ENCODE measurements around the gene CDH4.
A peak's percentile ranks its signal among the peaks of the same experiment; 100 is the strongest.

CDH4 gene

GRCh38 chr20:61291166-61291829, 39.2 kb downstream of the CDH4 start:
- peak; percentile 71; the same call in 1 of the 2 replicates for TF ChIP-seq POLR2AphosphoS5 (IDR thresholded peaks at IDR 0.05; ENCODE audit: low read depth, low read length)
- no peak for TF ChIP-seq FOXP2 (optimal IDR thresholded peaks at IDR 0.05; ENCODE audit: borderline replicate concordance, extremely low read depth, extremely low read length, insufficient read depth)
- TF ChIP-seq TAF1 (IDR thresholded peaks at IDR 0.05; ENCODE audit: borderline replicate concordance, insufficient read depth, low read length): peak; percentile 25; the same call in 1 of the 2 replicates

GRCh38 chr20:61292391-61292790, 40.3 kb downstream of the CDH4 start:
- TF ChIP-seq TAF1 (IDR thresholded peaks at IDR 0.05; ENCODE audit: borderline replicate concordance, insufficient read depth, low read length) (no peak), REST (IDR thresholded peaks at IDR 0.05; ENCODE audit: insufficient read depth in 1 of 2, low read depth in 2 of 2, low read length in 2 of 2) (no peak), SIN3A (IDR thresholded peaks at IDR 0.05; ENCODE audit: borderline replicate concordance, insufficient read depth, low read length) (0 out of 2 replicates have a peak, but pooled peaks have one; percentile 19), FOXP2 (optimal IDR thresholded peaks at IDR 0.05; ENCODE audit: borderline replicate concordance, extremely low read depth, extremely low read length, insufficient read depth) (no peak)

- TF ChIP-seq POLR2AphosphoS5 (IDR thresholded peaks at IDR 0.05; ENCODE audit: low read depth, low read length) (no peak; the same call in 1 of the 2 replicates), SIN3A (IDR thresholded peaks at IDR 0.05; ENCODE audit: borderline replicate concordance, insufficient read depth, low read length) (no peak), TAF1 (IDR thresholded peaks at IDR 0.05; ENCODE audit: borderline replicate concordance, insufficient read depth, low read length) (no peak), REST (IDR thresholded peaks at IDR 0.05; ENCODE audit: insufficient read depth in 1 of 2, low read depth in 2 of 2, low read length in 2 of 2) (no peak), FOXP2 (optimal IDR thresholded peaks at IDR 0.05; ENCODE audit: borderline replicate concordance, extremely low read depth, extremely low read length, insufficient read depth) (no peak)
These were observed 41.0 kb downstream of the CDH4 start for GRCh38 chr20:61292821-61293612.

- no peak for TF ChIP-seq FOXP2 (optimal IDR thresholded peaks at IDR 0.05; ENCODE audit: borderline replicate concordance, extremely low read depth, extremely low read length, insufficient read depth)
- TF ChIP-seq TAF1 (IDR thresholded peaks at IDR 0.05; ENCODE audit: borderline replicate concordance, insufficient read depth, low read length): no peak
- no peak; the same call in 1 of the 2 replicates for TF ChIP-seq POLR2AphosphoS5 (IDR thresholded peaks at IDR 0.05; ENCODE audit: low read depth, low read length)
- no peak for TF ChIP-seq SIN3A (IDR thresholded peaks at IDR 0.05; ENCODE audit: borderline replicate concordance, insufficient read depth, low read length)
- TF ChIP-seq REST (IDR thresholded peaks at IDR 0.05; ENCODE audit: insufficient read depth in 1 of 2, low read depth in 2 of 2, low read length in 2 of 2): no peak
These were observed 41.9 kb downstream of the CDH4 start for GRCh38 chr20:61293951-61294350.

- TF ChIP-seq SIN3A (IDR thresholded peaks at IDR 0.05; ENCODE audit: borderline replicate concordance, insufficient read depth, low read length) (peak; percentile 17; the same call in 1 of the 2 replicates), REST (IDR thresholded peaks at IDR 0.05; ENCODE audit: insufficient read depth in 1 of 2, low read depth in 2 of 2, low read length in 2 of 2) (no peak)
These were observed 43.2 kb downstream of the CDH4 start for GRCh38 chr20:61295249-61295648.

Measured in PFSK-1 (cell line).